Lung (tissue), 12 donors: ENCODE data around the gene IL24. TPM values are rescaled to one million over a fixed set of nuclear protein-coding genes. Genes with fewer than 3 reads are reported as not detected.

Experiments used
- ATAC-seq: fragments of 200-7000 bp; cut with Tn5 transposase; one replicate; pipeline ENCODE4 v1.9.1; 2020; ENCODE audit warnings: moderate number of reproducible peaks; ENCODE audit not compliant: insufficient read depth, low FRiP score
- DNase-seq, 3 donors: peaks; one replicate each; pipeline ENCODE4 v3.0.0-alpha.2; 2013 to 2017
- H3K27ac ChIP-seq, 2 donors: one replicate each; pipeline ENCODE4 v1.5.1; 2013; ENCODE audit warnings: mild to moderate bottlenecking in 2 of 2, moderate library complexity in 2 of 2, control low read depth in 1 of 2, inconsistent platforms in 1 of 2, low read depth in 1 of 2, low read length in 1 of 2
- H3K27me3 ChIP-seq, 3 donors: one replicate each; pipeline ENCODE4 v1.5.1; 2013; ENCODE audit warnings: low read length in 2 of 3; ENCODE audit not compliant: control insufficient read depth in 3 of 3, insufficient read depth in 3 of 3
- H3K36me3 ChIP-seq, 4 donors: one replicate each; pipeline ENCODE4 v1.5.1; 2013; ENCODE audit warnings: low read length in 4 of 4, mild to moderate bottlenecking in 1 of 4, moderate library complexity in 1 of 4; ENCODE audit not compliant: control insufficient read depth in 4 of 4, insufficient read depth in 4 of 4
- H3K4me1 ChIP-seq, 5 donors: one replicate each; pipeline ENCODE4 v1.5.1; 2013; ENCODE audit warnings: low read length in 5 of 5, mild to moderate bottlenecking in 2 of 5, moderate library complexity in 1 of 5; ENCODE audit not compliant: control insufficient read depth in 5 of 5, insufficient read depth in 5 of 5
- H3K4me3 ChIP-seq: one replicate; pipeline ENCODE4 v1.5.1; 2013; ENCODE audit warnings: mild to moderate bottlenecking, control low read depth, moderate library complexity
- H3K9ac ChIP-seq, 2 donors: one replicate each; pipeline ENCODE4 v1.5.1; 2013; ENCODE audit warnings: low read length in 2 of 2, control low read depth in 1 of 2; ENCODE audit not compliant: insufficient read depth in 1 of 2
- H3K9me3 ChIP-seq, 4 donors: one replicate each; pipeline ENCODE4 v1.5.1; 2013; ENCODE audit warnings: low read length in 3 of 4, mild to moderate bottlenecking in 1 of 4, moderate library complexity in 1 of 4; ENCODE audit not compliant: control insufficient read depth in 4 of 4, insufficient read depth in 3 of 4
- WGBS, 2 donors: extraction: QIAGEN DNeasy Blood & Tissue Kit; methylation state at CpG; one replicate each; pipeline ENCODE4 v1.1.7; 2013; 5-methylcytosine and 5-hydroxymethylcytosine counted together
- polyA plus RNA-seq, 2 donors: library from polyadenylated mRNA; stranded (reverse); fragments of 200-250 nt; gene quantifications; one replicate each; pipeline ENCODE4 v1.2.1, GENCODE V29; 2013
- total RNA-seq, 2 donors: library from RNA; depleted of rRNA in 1 of 2; stranded (reverse); fragments of >200 nt in 1 of 2; gene quantifications; one replicate each; pipeline ENCODE4 v1.2.1, GENCODE V29; 2014 to 2021
- TF ChIP-seq, protein P1 (sequence below): IDR thresholded peaks from 2 replicates; pipeline ENCODE4 v1.5.1; 2012; ENCODE audit warnings: mild to moderate bottlenecking; ENCODE audit errors: control extremely low read depth, extremely low read depth
- donor health status: control.
- donor health status: control.
- donor health status: Bipolar disorder and iron deficiency.
- donor health status: healthy.
- donor health status: DM: yes; HTN: yes; CAD: no.

Gene IL24
- total and polyA plus RNA-seq, 4 donors, result 0.67 to 8.7 TPM; not detected in 2

DNA sequence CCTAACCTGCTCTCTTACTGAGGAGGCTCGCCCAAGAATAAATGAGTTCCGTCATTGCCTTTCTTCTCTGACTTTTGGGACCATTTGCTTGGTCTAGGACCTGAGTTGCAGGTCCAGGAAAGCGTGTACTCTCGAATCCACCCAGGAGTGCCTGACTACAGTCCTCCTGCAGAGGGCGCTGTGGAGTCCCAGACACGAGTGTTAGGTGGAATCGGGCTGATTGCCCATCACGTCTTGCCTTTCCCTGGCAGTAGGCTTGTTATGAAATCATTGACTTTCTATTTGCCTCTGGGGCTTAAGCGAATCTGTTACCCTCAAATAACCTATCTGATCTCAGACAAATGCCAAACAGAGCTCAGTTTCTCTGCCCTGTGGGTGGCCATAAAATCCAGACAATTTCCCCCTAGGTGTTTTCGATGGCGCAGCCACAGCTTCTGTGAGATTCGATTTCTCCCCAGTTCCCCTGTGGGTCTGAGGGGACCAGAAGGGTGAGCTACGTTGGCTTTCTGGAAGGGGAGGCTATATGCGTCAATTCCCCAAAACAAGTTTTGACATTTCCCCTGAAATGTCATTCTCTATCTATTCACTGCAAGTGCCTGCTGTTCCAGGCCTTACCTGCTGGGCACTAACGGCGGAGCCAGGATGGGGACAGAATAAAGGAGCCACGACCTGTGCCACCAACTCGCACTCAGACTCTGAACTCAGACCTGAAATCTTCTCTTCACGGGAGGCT is 32.1 kb upstream of the IL24 start, which contains the start of gene IL20:
Gene IL20 (plus strand): TSS at position 685 of the 733 bp plus-strand sequence. CDS start 230 bp downstream, outside the sequence.
- no peaks in the 10 kb centered on the region for H3K4me1 ChIP-seq
- no peaks in the 10 kb centered on the region for H3K9me3 ChIP-seq
- no peaks in the 10 kb centered on the region for H3K36me3 ChIP-seq
- DNase-seq (peak; percentile 61 to 74 (median 73)), ATAC-seq (peak; percentile 66)
- WGBS, 2 donors, result 52 to 57% methylated on average over 19 of the region's 19 CpGs
- H3K4me3 ChIP-seq, result no peak within 1 kb of the TSS
- H3K27ac ChIP-seq, result no peak within 1 kb of the TSS
- H3K9ac ChIP-seq, result no peak within 1 kb of the TSS
- TF ChIP-seq, protein P1, sequence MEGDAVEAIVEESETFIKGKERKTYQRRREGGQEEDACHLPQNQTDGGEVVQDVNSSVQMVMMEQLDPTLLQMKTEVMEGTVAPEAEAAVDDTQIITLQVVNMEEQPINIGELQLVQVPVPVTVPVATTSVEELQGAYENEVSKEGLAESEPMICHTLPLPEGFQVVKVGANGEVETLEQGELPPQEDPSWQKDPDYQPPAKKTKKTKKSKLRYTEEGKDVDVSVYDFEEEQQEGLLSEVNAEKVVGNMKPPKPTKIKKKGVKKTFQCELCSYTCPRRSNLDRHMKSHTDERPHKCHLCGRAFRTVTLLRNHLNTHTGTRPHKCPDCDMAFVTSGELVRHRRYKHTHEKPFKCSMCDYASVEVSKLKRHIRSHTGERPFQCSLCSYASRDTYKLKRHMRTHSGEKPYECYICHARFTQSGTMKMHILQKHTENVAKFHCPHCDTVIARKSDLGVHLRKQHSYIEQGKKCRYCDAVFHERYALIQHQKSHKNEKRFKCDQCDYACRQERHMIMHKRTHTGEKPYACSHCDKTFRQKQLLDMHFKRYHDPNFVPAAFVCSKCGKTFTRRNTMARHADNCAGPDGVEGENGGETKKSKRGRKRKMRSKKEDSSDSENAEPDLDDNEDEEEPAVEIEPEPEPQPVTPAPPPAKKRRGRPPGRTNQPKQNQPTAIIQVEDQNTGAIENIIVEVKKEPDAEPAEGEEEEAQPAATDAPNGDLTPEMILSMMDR, result peak; percentile 86
- peaks cover 0 to 5% (median 0%) of the 10 kb centered on the region in 3 donors for H3K27me3 ChIP-seq

DNA sequence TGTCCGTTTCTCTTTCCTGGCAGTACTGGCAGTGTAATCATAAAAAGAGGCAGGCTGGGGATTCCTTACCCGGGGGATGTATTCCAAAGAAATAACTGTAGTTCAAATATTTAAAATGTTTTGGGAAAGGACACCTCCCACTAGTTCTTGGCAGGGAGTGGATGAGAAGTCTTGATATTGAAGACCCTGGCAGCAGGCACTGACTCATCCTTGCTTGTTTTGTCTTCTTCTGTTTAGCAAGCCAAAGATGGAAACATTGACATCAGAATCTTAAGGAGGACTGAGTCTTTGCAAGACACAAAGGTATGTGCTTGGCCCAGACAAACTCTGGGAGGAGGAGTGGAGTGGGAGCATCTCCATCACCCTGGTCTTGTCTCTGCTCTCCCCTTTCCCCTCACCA is 31.2 kb upstream of the IL24 start:
- H3K9ac ChIP-seq, result no peak overlapping the region
- H3K4me3 ChIP-seq, result no peak overlapping the region
- no peaks in the 10 kb centered on the region for H3K9me3 ChIP-seq
- H3K27ac ChIP-seq, result no peak overlapping the region
- TF ChIP-seq, protein P1, result no peak
- 54 to 66% methylated on average over 2 of the region's 2 CpGs for WGBS, 2 donors
- no peaks in the 10 kb centered on the region for H3K36me3 ChIP-seq
- no peaks in the 10 kb centered on the region for H3K4me1 ChIP-seq
- DNase-seq (no peak), ATAC-seq (peak; percentile 36)
- peaks cover 0 to 5% (median 0%) of the 10 kb centered on the region in 3 donors for H3K27me3 ChIP-seq

GRCh38 chr1:206867239-206867638 is 30.0 kb upstream of the IL24 start:
- Histone ChIP-seq H3K9ac (no peak overlapping the region), H3K9me3 (no peaks in the 10 kb centered on the region), H3K27ac (no peak overlapping the region), H3K4me1 (no peaks in the 10 kb centered on the region), H3K36me3 (no peaks in the 10 kb centered on the region), H3K27me3 (peaks cover 0 to 5% (median 0%) of the 10 kb centered on the region in 3 donors), H3K4me3 (no peak overlapping the region)
- 86 to 94% methylated on average over 1 of the region's 1 CpG for WGBS, 2 donors
- TF ChIP-seq, protein P1, result no peak
- no peak for DNase-seq
- no peak for ATAC-seq
